ENCODE measurements around the gene WDTC1. TPM values are rescaled to one million over a fixed set of nuclear protein-coding genes. Genes with fewer than 3 reads are reported as not detected.

Gene WDTC1
- total and polyA plus RNA-seq, 9 of the 15 experiments (the other 6 are each of a cell fraction or from before 2014, with no cell fraction given), result 0.18 to 32.3 (median 8.8) TPM

GRCh38 chr1:27351541-27352107 lies 117.2 kb downstream of the WDTC1 start:
- Histone ChIP-seq H3K4me1 (replicated peaks in 1 of 2; ENCODE audit: control insufficient read depth in 2 of 2, insufficient read depth in 2 of 2, low read length in 2 of 2) (peaks cover 15 to 52% of the 10 kb centered on the region in 2 experiments; a peak in 4 of 5 replicates), H3K4me3 (no peak overlapping the region), H4K20me1 (replicated peaks; ENCODE audit: control insufficient read depth, insufficient read depth, low read length) (no peaks in the 10 kb centered on the region), H3K9me1 (ENCODE audit: control insufficient read depth, insufficient read depth, low read length) (no peaks in the 10 kb centered on the region), H3K79me2 (ENCODE audit: control insufficient read depth, insufficient read depth, low read length) (no peaks in the 10 kb centered on the region), H3K9ac (ENCODE audit: insufficient read depth in 1 of 2, low read depth in 2 of 2, low read length in 2 of 2) (peak overlapping the region; percentile 44 to 90; a peak in 3 of 4 replicates), H2AFZ (ENCODE audit: low read depth, low read length) (peak overlapping the region; percentile 96), H3K9me3 (replicated peaks; ENCODE audit: control insufficient read depth, insufficient read depth, low read depth, low read length) (no peaks in the 10 kb centered on the region), H3K27ac (ENCODE audit: extremely low read depth, low read depth, low read length) (peak overlapping the region; percentile 54), H3K27me3 (ENCODE audit: control insufficient read depth in 2 of 2, insufficient read depth in 2 of 2, low read length in 2 of 2) (no peaks in the 10 kb centered on the region), H3K36me3 (ENCODE audit: control insufficient read depth, insufficient read depth, low read length) (peaks cover 8% of the 10 kb centered on the region; the same call in 2 of the 3 replicates), H3K4me2 (ENCODE audit: insufficient read depth, low read length) (peak overlapping the region; percentile 61)
- in situ Hi-C loops (cut with MboI), result no loop called here
- ChIA-PET CTCF (ENCODE audit: low intra/inter-chr PET ratio) (interaction anchor here (0.5 to 1.6 kb wide), 2 partner anchors 51 to 132 kb away, joined by 3 to 8 read pairs; no protein-coding TSS in a partner anchor), POLR2A (interaction anchor here (0.8 to 4.4 kb wide), 8 partner anchors 8 to 19 kb away, joined by 3 to 19 read pairs (median 6); partner anchors contain the start of genes MAP3K6 and SYTL1)
- no peak for FAIRE-seq
- intact Hi-C loops (cut with micrococcal nuclease), result no loop called here
- 44% methylated on average over 8 of the region's 8 CpGs for WGBS (ENCODE audit: insufficient coverage, low coverage, missing lambda C conversion rate)
- BruUV-seq (replicated peaks), result no TSS peak
- peak in 3 of 4 experiments; percentile 40 to 43 (median 43) for DNase-seq (ENCODE audit: extremely low read depth in 1 of 4, low spot score in 3 of 4)
- peak; percentile 24 for ATAC-seq
- no peak for TF ChIP-seq CBX5 (IDR thresholded peaks at IDR 0.05; ENCODE audit: borderline replicate concordance, low read depth)
- TF ChIP-seq U2AF2 (optimal IDR thresholded peaks at IDR 0.05; ENCODE audit: low read depth, low read length), result no peak
- TF ChIP-seq ZNF668 (CRISPR knock-in tag; IDR thresholded peaks at IDR 0.05), result no peak
- TF ChIP-seq SUPT5H (IDR thresholded peaks at IDR 0.05), result no peak
- no peak for TF ChIP-seq ATF3 (IDR thresholded peaks at IDR 0.05)
- TF ChIP-seq ATF3 (CRISPR knock-in tag; conservative IDR thresholded peaks at IDR 0.05), result no peak
- 0 out of 2 replicates have a peak, but pooled peaks have one; percentile 3 for TF ChIP-seq ESRRA (IDR thresholded peaks at IDR 0.05; ENCODE audit: borderline replicate concordance, low read depth)
- TF ChIP-seq ATF4 (CRISPR knock-in tag; IDR thresholded peaks at IDR 0.05), result no peak
- TF ChIP-seq ZNF407 (IDR thresholded peaks at IDR 0.05; ENCODE audit: low read depth), result no peak
- peak; percentile 26 to 34 for TF ChIP-seq NRF1 (conservative IDR thresholded peaks at IDR 0.05 in 1 of 2, IDR thresholded peaks at IDR 0.05 in 1 of 2)
- peak; percentile 50 for TF ChIP-seq SAP30 (IDR thresholded peaks at IDR 0.05; ENCODE audit: borderline replicate concordance, insufficient read depth, low read depth, low read length, poor library complexity, severe bottlenecking)
- TF ChIP-seq MBD2 (IDR thresholded peaks at IDR 0.05; ENCODE audit: borderline replicate concordance, low read depth), result no peak

Data from K562 (cell line).